Fibroblast of lung (primary cell): ENCODE data around the gene SHANK3. TPM values are rescaled to one million over a fixed set of nuclear protein-coding genes. Genes with fewer than 3 reads are reported as not detected.
A peak's percentile ranks its signal among the peaks of the same experiment; 100 is the strongest.

ENCODE experiments used
- DNase-seq, 2 donors: peaks; one replicate each; pipeline versions ENCODE4 v3.0.0 to v3.0.0-alpha.2; 2010; ENCODE audit warnings: low read depth in 2 of 2
- H2AFZ ChIP-seq: 2 replicates; pipeline ENCODE4 v1.5.1; 2012; ENCODE audit warnings: low read length, control low read depth, inconsistent platforms
- H3K27ac ChIP-seq: 2 replicates; pipeline ENCODE4 v1.5.1; 2011; ENCODE audit warnings: low read length, control low read depth; ENCODE audit not compliant: insufficient read depth
- H3K27me3 ChIP-seq: 2 replicates; pipeline ENCODE4 v1.5.1; 2011; ENCODE audit warnings: mild to moderate bottlenecking, low read length; ENCODE audit not compliant: control insufficient read depth, insufficient read depth
- H3K36me3 ChIP-seq: 2 replicates; pipeline ENCODE4 v1.5.1; 2011; ENCODE audit warnings: low read length; ENCODE audit not compliant: control insufficient read depth, insufficient read depth
- H3K4me1 ChIP-seq: 2 replicates; pipeline ENCODE4 v1.5.1; 2011; ENCODE audit warnings: low read length; ENCODE audit not compliant: control insufficient read depth, insufficient read depth; ENCODE audit errors: extremely low read depth
- H3K4me2 ChIP-seq: 2 replicates; pipeline ENCODE4 v1.5.1; 2011; ENCODE audit warnings: low read length, control low read depth; ENCODE audit not compliant: insufficient read depth; ENCODE audit errors: extremely low read depth
- H3K4me3 ChIP-seq, 4 experiments: fragments of 200-600 bp in 1 of 4; sonication (generic) in 1 of 4; replicated peaks in 1 of 4; 2 replicates each; pipeline ENCODE4 v1.5.1; 2011 to 2016; ENCODE audit warnings: low read length in 4 of 4, low read depth in 3 of 4, mild to moderate bottlenecking in 3 of 4, control low read depth in 2 of 4, inconsistent platforms in 1 of 4, mixed read lengths in 1 of 4; ENCODE audit not compliant: insufficient read depth in 1 of 4; ENCODE audit errors: control extremely low read depth in 1 of 4
- H3K79me2 ChIP-seq: 2 replicates; pipeline ENCODE4 v1.5.1; 2012; ENCODE audit warnings: mild to moderate bottlenecking, low read length, inconsistent platforms; ENCODE audit not compliant: control insufficient read depth, insufficient read depth
- H3K9ac ChIP-seq: 2 replicates; pipeline ENCODE4 v1.5.1; 2011; ENCODE audit warnings: mild to moderate bottlenecking, low read length, control low read depth; ENCODE audit not compliant: insufficient read depth
- H3K9me3 ChIP-seq: 2 replicates; pipeline ENCODE4 v1.5.1; 2012; ENCODE audit warnings: low read depth, low read length; ENCODE audit not compliant: control insufficient read depth, insufficient read depth
- H4K20me1 ChIP-seq: 2 replicates; pipeline ENCODE4 v1.5.1; 2011; ENCODE audit warnings: low read length; ENCODE audit not compliant: control insufficient read depth, insufficient read depth; ENCODE audit errors: extremely low read depth
- CTCF ChIP-seq, 2 donors: IDR thresholded peaks in 1 of 2; conservative IDR thresholded peaks in 1 of 2; 1 replicate in 1 of 2; 2 replicates in 1 of 2; pipeline ENCODE4 v1.5.1; 2011 to 2012; ENCODE audit warnings: low read length in 2 of 2, control low read depth in 1 of 2, inconsistent platforms in 1 of 2, low read depth in 1 of 2, mild to moderate bottlenecking in 1 of 2
- EZH2 ChIP-seq: IDR thresholded peaks from 2 replicates; pipeline ENCODE4 v1.5.1; 2012; ENCODE audit warnings: low read length, control low read depth, mild to moderate bottlenecking; ENCODE audit errors: missing control alignments
- polyA plus RNA-seq, 2 donors: library from polyadenylated mRNA; depleted of rRNA in 1 of 2; stranded (reverse) in 1 of 2; unstranded in 1 of 2; fragments of >200 nt; gene quantifications; 2 replicates each; pipeline ENCODE4 v1.2.1, GENCODE V29; 2011 to 2012; ENCODE audit warnings: missing spikeins in 1 of 2
- total RNA-seq: library from RNA; depleted of rRNA; stranded (reverse); fragments of >200 nt; gene quantifications from 2 replicates; pipeline ENCODE4 v1.2.1, GENCODE V29; 2014

The SHANK3 gene
- total and polyA plus RNA-seq, 2 donors (not counting 1 experiment from before 2014, with no cell fraction given): 0.17 to 0.33 TPM

DNA sequence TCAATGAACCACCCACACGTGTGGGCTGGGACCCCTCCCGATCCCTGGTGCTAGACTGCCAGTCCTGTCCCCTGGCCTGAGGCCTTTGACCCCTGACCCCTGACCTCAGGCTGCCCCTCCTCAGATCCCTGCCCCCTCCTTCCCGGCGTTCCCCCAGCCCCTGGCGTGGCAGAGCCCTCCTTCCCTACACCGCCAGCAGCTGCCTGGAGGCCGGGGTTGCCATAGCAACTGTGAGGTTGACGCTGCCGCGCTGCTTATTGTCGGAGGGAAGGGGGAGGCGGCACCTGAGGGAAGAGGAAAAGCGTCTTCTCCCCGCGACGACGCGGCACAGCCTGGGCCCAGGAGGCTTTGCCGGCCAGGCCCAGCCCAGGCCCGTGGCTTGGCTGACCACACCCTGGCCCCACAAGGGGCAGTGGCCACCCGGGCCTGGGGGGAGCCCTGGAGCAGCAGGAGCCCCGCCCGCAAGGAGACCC lies 32.6 kb downstream of the SHANK3 start:
- Histone ChIP-seq H3K4me3 (no peak overlapping the region), H3K9ac (no peak overlapping the region)

GRCh38 chr22:50705851-50706351 lies 33.3 kb downstream of the SHANK3 start:
- no peak overlapping the region for H3K9ac ChIP-seq
- H3K4me3 ChIP-seq: no peak overlapping the region
- no peaks in the 10 kb centered on the region for H3K27me3 ChIP-seq
- no peak overlapping the region for H3K4me2 ChIP-seq
- H3K36me3 ChIP-seq: no peaks in the 10 kb centered on the region
- no peaks in the 10 kb centered on the region for H3K4me1 ChIP-seq
- no peaks in the 10 kb centered on the region for H3K79me2 ChIP-seq
- no peak for DNase-seq
- no peak overlapping the region for H2AFZ ChIP-seq
- TF ChIP-seq EZH2 (no peak), CTCF (conservative IDR thresholded peaks at IDR 0.05 in 1 of 2, IDR thresholded peaks at IDR 0.05 in 1 of 2; ENCODE audit: low read depth in 1 of 2, low read length in 2 of 2) (no peak)
- H4K20me1 ChIP-seq: no peaks in the 10 kb centered on the region
- no peaks in the 10 kb centered on the region for H3K9me3 ChIP-seq
- no peak overlapping the region for H3K27ac ChIP-seq

More for the DNA sequence above, 32.6 kb downstream of the SHANK3 start:
- H3K4me1 ChIP-seq: no peaks in the 10 kb centered on the region
- H3K79me2 ChIP-seq: no peaks in the 10 kb centered on the region
- no peak overlapping the region for H3K4me2 ChIP-seq
- no peaks in the 10 kb centered on the region for H3K27me3 ChIP-seq
- H3K36me3 ChIP-seq: no peaks in the 10 kb centered on the region
- H4K20me1 ChIP-seq: no peaks in the 10 kb centered on the region
- H2AFZ ChIP-seq: no peak overlapping the region
- DNase-seq: peak; percentile 72 to 83
- H3K27ac ChIP-seq: no peak overlapping the region
- no peaks in the 10 kb centered on the region for H3K9me3 ChIP-seq
- TF ChIP-seq CTCF (conservative IDR thresholded peaks at IDR 0.05 in 1 of 2, IDR thresholded peaks at IDR 0.05 in 1 of 2; ENCODE audit: low read depth in 1 of 2, low read length in 2 of 2) (no peak), EZH2 (no peak)

DNA sequence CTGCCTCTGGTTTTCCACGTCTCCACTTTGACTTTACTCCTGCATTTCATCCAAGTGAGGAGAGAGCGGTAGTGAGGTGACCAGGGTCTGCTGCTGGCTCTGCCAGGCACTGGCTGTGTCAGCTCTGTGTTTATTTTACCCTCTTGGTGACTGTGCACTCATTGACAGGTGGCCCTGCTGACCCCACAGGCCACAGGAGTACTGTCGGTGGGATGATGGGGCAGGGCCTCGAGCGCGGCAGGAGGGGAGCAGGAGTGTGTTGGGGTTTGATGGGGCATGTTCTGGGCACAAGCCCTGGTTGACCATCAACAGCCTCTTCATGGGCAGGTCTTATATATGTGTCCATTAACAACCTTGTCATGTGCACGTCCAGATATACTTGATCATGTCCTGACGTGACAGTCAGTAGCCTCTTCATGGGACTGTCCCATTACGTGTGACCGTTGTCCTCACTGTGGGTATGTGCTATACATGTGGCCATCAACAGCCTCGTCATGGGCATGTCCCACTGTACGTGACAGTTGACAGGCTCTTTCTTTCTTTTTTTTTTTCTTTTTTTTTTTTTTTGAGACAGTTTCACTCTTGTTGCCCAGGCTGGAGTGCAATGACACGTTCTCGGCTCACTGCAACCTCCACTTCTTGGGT lies 34.0 kb downstream of the SHANK3 start:
- no peak overlapping the region for H3K9ac ChIP-seq
- TF ChIP-seq EZH2 (no peak), CTCF (conservative IDR thresholded peaks at IDR 0.05 in 1 of 2, IDR thresholded peaks at IDR 0.05 in 1 of 2; ENCODE audit: low read depth in 1 of 2, low read length in 2 of 2) (no peak)
- no peaks in the 10 kb centered on the region for H3K4me1 ChIP-seq
- no peaks in the 10 kb centered on the region for H3K9me3 ChIP-seq
- no peak overlapping the region for H3K4me2 ChIP-seq
- no peaks in the 10 kb centered on the region for H3K36me3 ChIP-seq
- no peaks in the 10 kb centered on the region for H4K20me1 ChIP-seq
- H2AFZ ChIP-seq: no peak overlapping the region
- H3K4me3 ChIP-seq: no peak overlapping the region
- DNase-seq: no peak
- H3K79me2 ChIP-seq: no peaks in the 10 kb centered on the region
- H3K27me3 ChIP-seq: no peaks in the 10 kb centered on the region
- H3K27ac ChIP-seq: no peak overlapping the region
